HG02943 (cell line): ENCODE data around the gene SPRY2.
"Not testable (repeated sequence)": the region's sequence is repeated elsewhere in the genome, so short reads cannot be mapped to it uniquely, and the experiment has no call there.

Experiments
- ATAC-seq: cut with Tn5 transposase; IDR thresholded peaks from one replicate; pipeline ENCODE4 v1.9.1; 2021; ENCODE audit warnings: mild to moderate bottlenecking, low read depth, moderate library complexity; ENCODE audit not compliant: unreplicated experiment

SPRY2 gene

GRCh38 chr13:80355496-80356094 lies 14.7 kb upstream of the SPRY2 start:
- not testable (repeated sequence) for ATAC-seq

GRCh38 chr13:80348750-80349149 lies 7.8 kb upstream of the SPRY2 start:
- no peak for ATAC-seq

- no peak for ATAC-seq
These were observed 7.4 kb upstream of the SPRY2 start for GRCh38 chr13:80348314-80348713.

GRCh38 chr13:80345771-80346510 lies 5.0 kb upstream of the SPRY2 start:
- no peak for ATAC-seq

GRCh38 chr13:80344032-80344431 lies 3.1 kb upstream of the SPRY2 start:
- not testable (repeated sequence) for ATAC-seq

GRCh38 chr13:80342471-80343371 lies 1.8 kb upstream of the SPRY2 start:
- peak; percentile 46 for ATAC-seq

- no peak for ATAC-seq
These were observed 937 bp upstream of the SPRY2 start for GRCh38 chr13:80341756-80342370.

- ATAC-seq = peak; percentile 30
These were observed 250 bp downstream of the SPRY2 start for GRCh38 chr13:80340651-80341100.

GRCh38 chr13:80339912-80340650 lies 845 bp downstream of the SPRY2 start:
- ATAC-seq = peak; percentile 26

- no peak for ATAC-seq
These were observed 1.4 kb downstream of the SPRY2 start for GRCh38 chr13:80339563-80339911.

GRCh38 chr13:80338781-80339562 lies 2.0 kb downstream of the SPRY2 start:
- no peak for ATAC-seq

- ATAC-seq = no peak
These were observed 3.4 kb downstream of the SPRY2 start for GRCh38 chr13:80337288-80338081.

GRCh38 chr13:80336776-80337287 lies 4.1 kb downstream of the SPRY2 start:
- ATAC-seq = no peak

GRCh38 chr13:80336370-80336769 lies 4.6 kb downstream of the SPRY2 start:
- no peak for ATAC-seq

GRCh38 chr13:80334597-80335260 lies 6.2 kb downstream of the SPRY2 start:
- no peak for ATAC-seq

GRCh38 chr13:80331984-80332383 lies 8.9 kb downstream of the SPRY2 start:
- ATAC-seq = no peak

- no peak for ATAC-seq
These were observed 11.7 kb downstream of the SPRY2 start for GRCh38 chr13:80329250-80329649.

- ATAC-seq = no peak
These were observed 21.9 kb downstream of the SPRY2 start for GRCh38 chr13:80319004-80319403.
